IPS-20b (cell line): Measurements from ENCODE around the gene REXO2.

Source experiments
- H3K27ac ChIP-seq: one replicate; pipeline ENCODE4 v1.5.1; 2013; ENCODE audit warnings: low read length
- H3K27me3 ChIP-seq: 2 replicates; pipeline ENCODE4 v1.6.1; 2013; ENCODE audit warnings: mild to moderate bottlenecking, low read length, inconsistent platforms; ENCODE audit not compliant: insufficient read depth
- H3K36me3 ChIP-seq: 2 replicates; pipeline ENCODE4 v1.6.1; 2013; ENCODE audit warnings: low read depth, mild to moderate bottlenecking, inconsistent platforms, low read length, moderate library complexity; ENCODE audit not compliant: insufficient read depth
- H3K4me1 ChIP-seq: 2 replicates; pipeline ENCODE4 v1.6.1; 2013; ENCODE audit warnings: mild to moderate bottlenecking, control low read depth, inconsistent platforms, low read length, moderate library complexity; ENCODE audit not compliant: insufficient read depth
- H3K4me3 ChIP-seq: 2 replicates; pipeline ENCODE4 v1.5.1; 2013; ENCODE audit warnings: mild to moderate bottlenecking, low read length, inconsistent platforms
- H3K9ac ChIP-seq: 2 replicates; pipeline ENCODE4 v1.6.1; 2013; ENCODE audit warnings: low read depth, mild to moderate bottlenecking, inconsistent platforms, low read length, moderate library complexity
- H3K9me3 ChIP-seq: 2 replicates; pipeline ENCODE4 v1.6.1; 2013; ENCODE audit warnings: mild to moderate bottlenecking, low read depth, low read length, inconsistent platforms; ENCODE audit not compliant: insufficient read depth

The REXO2 gene

GRCh38 chr11:114483929-114484328, 44.7 kb downstream of the REXO2 start:
- H3K9me3 ChIP-seq, result 0 out of 2 replicates have a peak, but pooled peaks cover 5% of the 10 kb centered on the region
- no peak overlapping the region for H3K9ac ChIP-seq
- H3K4me3 ChIP-seq, result no peak overlapping the region
- H3K27ac ChIP-seq, result no peak overlapping the region
- no peaks in the 10 kb centered on the region for H3K27me3 ChIP-seq
- H3K36me3 ChIP-seq, result no peaks in the 10 kb centered on the region
- peaks cover 37% of the 10 kb centered on the region for H3K4me1 ChIP-seq

GRCh38 chr11:114496915-114497314, 57.6 kb downstream of the REXO2 start:
- H3K4me3 ChIP-seq, result no peak overlapping the region
- H3K36me3 ChIP-seq, result no peaks in the 10 kb centered on the region
- no peak overlapping the region for H3K9ac ChIP-seq
- H3K9me3 ChIP-seq, result no peaks in the 10 kb centered on the region
- H3K27ac ChIP-seq, result no peak overlapping the region
- H3K4me1 ChIP-seq, result no peaks in the 10 kb centered on the region
- H3K27me3 ChIP-seq, result no peaks in the 10 kb centered on the region

GRCh38 chr11:114499756-114500155, 60.5 kb downstream of the REXO2 start:
- Histone ChIP-seq H3K9ac (no peak overlapping the region), H3K27me3 (no peaks in the 10 kb centered on the region), H3K36me3 (no peaks in the 10 kb centered on the region)

More at GRCh38 chr11:114499756-114500155, 60.5 kb downstream of the REXO2 start:
- H3K9me3 ChIP-seq, result no peaks in the 10 kb centered on the region
- H3K4me3 ChIP-seq, result no peak overlapping the region
- no peaks in the 10 kb centered on the region for H3K4me1 ChIP-seq
- no peak overlapping the region for H3K27ac ChIP-seq
